ENCODE data around the gene PCDHGA1.

GRCh38 chr5:141430332-141431113, 100.2 kb downstream of the PCDHGA1 start, which contains the start of gene PCDHGA12:
- TF ChIP-seq, protein P1, sequence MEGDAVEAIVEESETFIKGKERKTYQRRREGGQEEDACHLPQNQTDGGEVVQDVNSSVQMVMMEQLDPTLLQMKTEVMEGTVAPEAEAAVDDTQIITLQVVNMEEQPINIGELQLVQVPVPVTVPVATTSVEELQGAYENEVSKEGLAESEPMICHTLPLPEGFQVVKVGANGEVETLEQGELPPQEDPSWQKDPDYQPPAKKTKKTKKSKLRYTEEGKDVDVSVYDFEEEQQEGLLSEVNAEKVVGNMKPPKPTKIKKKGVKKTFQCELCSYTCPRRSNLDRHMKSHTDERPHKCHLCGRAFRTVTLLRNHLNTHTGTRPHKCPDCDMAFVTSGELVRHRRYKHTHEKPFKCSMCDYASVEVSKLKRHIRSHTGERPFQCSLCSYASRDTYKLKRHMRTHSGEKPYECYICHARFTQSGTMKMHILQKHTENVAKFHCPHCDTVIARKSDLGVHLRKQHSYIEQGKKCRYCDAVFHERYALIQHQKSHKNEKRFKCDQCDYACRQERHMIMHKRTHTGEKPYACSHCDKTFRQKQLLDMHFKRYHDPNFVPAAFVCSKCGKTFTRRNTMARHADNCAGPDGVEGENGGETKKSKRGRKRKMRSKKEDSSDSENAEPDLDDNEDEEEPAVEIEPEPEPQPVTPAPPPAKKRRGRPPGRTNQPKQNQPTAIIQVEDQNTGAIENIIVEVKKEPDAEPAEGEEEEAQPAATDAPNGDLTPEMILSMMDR (IDR thresholded peaks at IDR 0.05; ENCODE audit: insufficient read depth, low read length, poor library complexity, severe bottlenecking), result no peak
- no peak for TF ChIP-seq EZH2phosphoT487 (conservative IDR thresholded peaks at IDR 0.05; ENCODE audit: low read length)

Data from SU-DHL-6 (cell line).